Peyer's patch (tissue), 4 donors: ENCODE data around the gene RHCE.
"Not testable (repeated sequence)": the region's sequence is repeated elsewhere in the genome, so short reads cannot be mapped to it uniquely, and the experiment has no call there.

Source experiments
- POLR2A ChIP-seq, 2 donors: fragments of 450-650 bp; IDR thresholded peaks; one replicate each; pipeline ENCODE4 v1.5.1; 2017; ENCODE audit warnings: antibody characterized with exemption in 2 of 2, mild to moderate bottlenecking in 2 of 2, moderate library complexity in 2 of 2
- TF ChIP-seq, protein P1 (sequence below), 6 experiments: fragments of 450-650 bp in 4 of 6; fragments of 200-600 bp in 2 of 6; sonication (generic) in 1 of 6; IDR thresholded peaks; one replicate each; pipeline ENCODE4 v1.5.1; 2017 to 2019; ENCODE audit warnings: antibody characterized with exemption in 6 of 6, mild to moderate bottlenecking in 3 of 6, moderate library complexity in 1 of 6

DNA sequence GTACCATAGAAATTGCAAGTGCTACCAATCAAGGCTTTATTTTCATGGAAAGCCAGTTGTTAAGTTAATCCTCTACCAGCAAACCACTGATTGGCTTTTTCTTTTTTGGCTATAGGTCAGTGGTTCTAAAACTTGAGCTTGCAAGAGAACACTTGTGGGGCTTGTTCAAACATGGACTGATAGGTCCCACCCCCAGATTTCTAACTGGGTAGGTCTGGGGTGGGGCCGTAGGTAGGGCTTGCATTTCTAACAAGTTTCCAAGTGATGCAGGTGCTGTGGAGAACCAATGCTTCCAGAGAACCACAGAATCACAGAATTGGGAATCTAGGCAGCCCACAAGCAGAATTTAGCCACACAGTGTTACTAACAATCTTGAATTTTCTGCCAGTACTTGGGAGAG lies 36.8 kb downstream of the RHCE start:
- TF ChIP-seq, protein P1, sequence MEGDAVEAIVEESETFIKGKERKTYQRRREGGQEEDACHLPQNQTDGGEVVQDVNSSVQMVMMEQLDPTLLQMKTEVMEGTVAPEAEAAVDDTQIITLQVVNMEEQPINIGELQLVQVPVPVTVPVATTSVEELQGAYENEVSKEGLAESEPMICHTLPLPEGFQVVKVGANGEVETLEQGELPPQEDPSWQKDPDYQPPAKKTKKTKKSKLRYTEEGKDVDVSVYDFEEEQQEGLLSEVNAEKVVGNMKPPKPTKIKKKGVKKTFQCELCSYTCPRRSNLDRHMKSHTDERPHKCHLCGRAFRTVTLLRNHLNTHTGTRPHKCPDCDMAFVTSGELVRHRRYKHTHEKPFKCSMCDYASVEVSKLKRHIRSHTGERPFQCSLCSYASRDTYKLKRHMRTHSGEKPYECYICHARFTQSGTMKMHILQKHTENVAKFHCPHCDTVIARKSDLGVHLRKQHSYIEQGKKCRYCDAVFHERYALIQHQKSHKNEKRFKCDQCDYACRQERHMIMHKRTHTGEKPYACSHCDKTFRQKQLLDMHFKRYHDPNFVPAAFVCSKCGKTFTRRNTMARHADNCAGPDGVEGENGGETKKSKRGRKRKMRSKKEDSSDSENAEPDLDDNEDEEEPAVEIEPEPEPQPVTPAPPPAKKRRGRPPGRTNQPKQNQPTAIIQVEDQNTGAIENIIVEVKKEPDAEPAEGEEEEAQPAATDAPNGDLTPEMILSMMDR (IDR thresholded peaks at IDR 0.05) = not testable (repeated sequence)
- not testable (repeated sequence) for TF ChIP-seq POLR2A (IDR thresholded peaks at IDR 0.05)
